Measurements from ENCODE around the gene NUP214.

The NUP214 gene

DNA sequence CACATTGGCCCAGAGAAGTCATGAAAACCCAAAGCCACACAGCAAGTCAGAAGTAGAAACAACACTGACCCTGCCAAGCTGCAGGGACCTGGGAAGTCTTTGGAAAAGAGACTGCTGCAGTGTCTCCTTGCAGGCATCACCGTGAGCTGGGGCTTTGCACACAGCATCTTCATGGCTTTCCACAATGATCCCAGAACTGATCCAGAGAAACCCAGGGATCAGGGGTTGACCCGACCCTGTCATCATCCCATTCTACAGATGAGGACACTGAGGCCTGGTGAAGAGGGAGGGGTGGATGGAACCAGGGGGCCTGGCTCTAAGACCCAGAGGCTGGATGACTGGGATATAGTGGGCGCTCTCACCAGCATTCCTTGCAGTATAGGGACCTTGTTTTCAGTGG lies 155.3 kb downstream of the NUP214 start:
- DNase-seq: no peak

DNA sequence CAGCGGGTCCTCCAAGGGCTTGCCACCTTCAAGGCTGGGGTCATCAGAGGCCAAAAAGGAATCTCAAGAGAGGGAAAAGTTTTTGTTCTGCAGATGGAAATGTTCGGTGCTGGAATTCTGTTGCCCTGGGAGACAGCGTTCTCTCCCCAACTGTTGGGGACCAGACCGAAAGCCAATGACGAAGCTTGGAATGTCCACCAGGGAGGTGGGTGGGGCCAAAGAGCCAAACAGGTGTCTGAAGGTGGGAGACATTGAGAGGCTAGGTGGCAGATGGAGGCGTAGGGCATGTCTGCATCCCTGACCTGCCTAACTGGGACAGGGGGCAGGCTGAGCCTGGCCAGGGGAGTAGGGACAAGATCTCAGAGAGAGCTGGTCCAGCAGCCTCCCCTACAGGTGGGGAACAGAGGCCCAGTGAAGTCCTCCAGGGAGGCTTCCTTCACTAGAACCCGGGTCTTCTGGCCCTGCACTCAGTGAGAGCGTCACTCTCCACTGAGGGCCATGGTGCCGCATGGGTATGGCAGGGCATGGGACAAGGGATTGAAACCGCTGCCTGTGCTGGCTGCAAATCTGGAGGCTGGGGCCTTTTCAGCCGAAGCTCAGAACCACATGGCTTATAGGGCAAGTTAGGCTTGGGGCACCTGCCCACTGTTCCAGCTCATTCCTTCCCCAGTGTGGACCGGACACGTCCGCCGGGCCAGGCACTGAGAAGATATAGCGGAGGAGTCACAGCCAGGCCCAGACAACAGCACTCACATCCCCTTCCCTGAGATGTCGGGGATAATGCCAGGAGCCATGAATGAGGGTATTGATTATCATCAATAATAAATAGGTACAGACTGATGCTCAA lies 156.0 kb downstream of the NUP214 start:
- DNase-seq: no peak

DNA sequence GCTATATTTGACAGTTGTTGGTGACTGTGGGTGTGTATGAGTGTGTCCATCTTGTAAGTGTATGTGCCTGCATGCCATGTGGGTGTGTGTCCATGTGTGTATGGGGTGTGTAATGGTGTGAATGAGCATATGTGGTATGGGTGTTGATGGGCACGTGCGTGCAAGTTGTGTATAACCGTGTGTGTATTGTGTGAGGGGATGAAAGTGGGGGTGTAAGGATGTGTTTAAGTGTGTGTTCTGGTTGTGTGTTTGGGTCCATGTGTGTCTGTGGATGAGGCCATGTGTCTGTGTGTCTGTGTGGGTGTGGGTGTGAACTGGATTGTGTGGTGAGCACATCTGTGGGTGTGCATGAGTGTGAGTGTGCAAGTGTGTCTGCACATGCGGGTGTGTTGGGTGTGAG lies 156.8 kb downstream of the NUP214 start:
- DNase-seq: no peak

DNA sequence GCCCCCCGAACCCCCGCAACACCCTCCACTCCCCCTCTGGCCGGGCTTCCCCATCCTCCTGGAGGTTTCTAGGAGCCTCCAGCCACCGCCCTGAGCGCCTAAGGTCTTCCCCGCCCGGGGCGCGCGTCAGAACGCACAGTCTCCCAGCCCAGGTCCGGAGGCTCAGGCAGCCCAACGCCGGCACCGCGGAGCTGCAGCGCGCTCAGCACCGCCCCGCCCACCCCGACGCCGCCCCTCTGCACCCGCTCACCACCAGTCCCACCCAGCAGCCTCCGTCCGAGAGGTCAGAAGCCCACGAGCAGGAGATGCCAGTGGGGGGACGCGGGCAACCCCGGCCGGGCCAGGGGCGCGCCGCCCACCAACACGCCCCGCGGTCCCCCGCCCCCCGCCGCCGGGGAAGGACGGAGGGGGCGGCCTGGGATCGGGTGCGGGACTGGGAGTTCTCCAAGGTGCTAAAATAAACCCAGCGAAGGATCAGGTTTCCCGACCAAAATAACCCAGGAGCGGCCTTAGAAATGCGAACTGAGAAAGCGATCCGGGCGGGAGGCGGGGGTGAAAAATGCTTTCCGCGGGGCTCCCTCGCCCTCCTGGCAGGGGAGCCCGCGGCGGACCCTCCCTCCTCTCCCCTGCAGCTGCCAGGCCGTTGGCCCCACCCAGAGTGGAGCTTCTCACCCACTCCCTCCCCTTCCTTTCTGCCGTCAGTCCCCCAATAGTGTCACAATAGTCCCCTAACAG lies 157.5 kb downstream of the NUP214 start:
- DNase-seq: no peak

Measured in activated T-cell treated with anti-CD3 and anti-CD28 coated beads, Interleukin-2, amount 50 U/mL, for 1 hour (primary cell).